Measurements from ENCODE around the gene PARP8. TPM values are rescaled to one million over a fixed set of nuclear protein-coding genes. Genes with fewer than 3 reads are reported as not detected.

Gene PARP8
- total RNA-seq, 1 donor from 2014 or later = 48.4 TPM

DNA sequence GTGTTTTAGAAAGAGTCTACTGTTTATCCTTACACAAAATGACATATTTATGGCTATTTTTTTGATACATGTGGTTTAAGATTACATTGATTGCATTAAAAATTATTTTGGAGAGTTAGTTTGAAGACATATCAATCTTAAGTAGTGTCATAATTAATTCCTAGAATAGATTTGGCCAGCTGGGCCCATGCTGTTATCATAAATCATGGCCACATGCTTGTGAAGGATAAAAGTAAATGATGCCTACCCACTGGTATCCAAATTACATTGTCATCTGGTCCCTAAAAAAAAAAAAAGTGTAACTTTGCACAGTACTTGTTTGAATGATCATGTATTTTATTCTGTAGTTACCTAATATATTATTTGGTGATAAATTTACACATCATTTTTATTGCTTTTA, 96.9 kb downstream of the PARP8 start:
- Histone ChIP-seq H3K9me3 (no peaks in the 10 kb centered on the region), H3K4me1 (no peaks in the 10 kb centered on the region), H3K27me3 (no peaks in the 10 kb centered on the region), H3K27ac (no peak overlapping the region), H3K36me3 (no peaks in the 10 kb centered on the region), H3K4me3 (no peak overlapping the region)
- intact Hi-C loops (cut with DNase I) = no loop called here
- TF ChIP-seq POLR2AphosphoS5 (IDR thresholded peaks at IDR 0.05; ENCODE audit: insufficient read depth in 1 of 2, low read depth in 1 of 2) = no peak
- no peak for TF ChIP-seq POLR2A (IDR thresholded peaks at IDR 0.05)
- no peak for TF ChIP-seq CTCF (IDR thresholded peaks at IDR 0.05)
- no peak for DNase-seq (ENCODE audit: extremely low spot score in 2 of 2)

GRCh38 chr5:50763846-50764245, 97.4 kb downstream of the PARP8 start:
- no peak overlapping the region for H3K27ac ChIP-seq
- H3K4me3 ChIP-seq = no peak overlapping the region
- DNase-seq (ENCODE audit: extremely low spot score in 2 of 2) = no peak
- no peaks in the 10 kb centered on the region for H3K36me3 ChIP-seq
- no peaks in the 10 kb centered on the region for H3K4me1 ChIP-seq
- no peaks in the 10 kb centered on the region for H3K27me3 ChIP-seq
- intact Hi-C loops (cut with DNase I) = no loop called here
- no peak for TF ChIP-seq CTCF (IDR thresholded peaks at IDR 0.05)
- no peak for TF ChIP-seq POLR2AphosphoS5 (IDR thresholded peaks at IDR 0.05; ENCODE audit: insufficient read depth in 1 of 2, low read depth in 1 of 2)
- no peak for TF ChIP-seq POLR2A (IDR thresholded peaks at IDR 0.05)
- no peaks in the 10 kb centered on the region for H3K9me3 ChIP-seq

DNA sequence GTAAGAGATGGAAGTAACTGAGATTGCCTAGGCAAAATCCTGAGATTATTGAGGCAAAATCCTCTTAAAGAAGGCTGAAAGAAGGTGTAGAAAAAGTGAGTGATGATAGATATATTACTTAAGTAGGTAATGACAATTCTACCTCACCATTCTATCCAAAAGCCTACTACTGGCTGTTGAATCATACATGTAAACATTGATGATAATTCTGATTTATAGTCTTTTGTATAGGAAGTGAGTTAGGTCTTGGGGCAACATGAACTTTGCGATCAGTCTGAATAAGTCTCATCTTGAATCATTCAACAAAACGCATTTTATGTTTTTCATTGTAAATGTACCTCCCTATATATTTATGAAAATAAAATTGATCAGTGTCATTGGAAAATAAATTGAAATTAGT, 99.6 kb downstream of the PARP8 start:
- Histone ChIP-seq H3K27me3 (no peaks in the 10 kb centered on the region), H3K36me3 (no peaks in the 10 kb centered on the region), H3K4me3 (no peak overlapping the region), H3K9me3 (no peaks in the 10 kb centered on the region), H3K27ac (no peak overlapping the region), H3K4me1 (no peaks in the 10 kb centered on the region)
- DNase-seq (ENCODE audit: extremely low spot score in 2 of 2) = no peak
- TF ChIP-seq POLR2AphosphoS5 (IDR thresholded peaks at IDR 0.05; ENCODE audit: insufficient read depth in 1 of 2, low read depth in 1 of 2) (no peak), POLR2A (IDR thresholded peaks at IDR 0.05) (no peak), CTCF (IDR thresholded peaks at IDR 0.05) (no peak)
- intact Hi-C loops (cut with DNase I) = no loop called here

DNA sequence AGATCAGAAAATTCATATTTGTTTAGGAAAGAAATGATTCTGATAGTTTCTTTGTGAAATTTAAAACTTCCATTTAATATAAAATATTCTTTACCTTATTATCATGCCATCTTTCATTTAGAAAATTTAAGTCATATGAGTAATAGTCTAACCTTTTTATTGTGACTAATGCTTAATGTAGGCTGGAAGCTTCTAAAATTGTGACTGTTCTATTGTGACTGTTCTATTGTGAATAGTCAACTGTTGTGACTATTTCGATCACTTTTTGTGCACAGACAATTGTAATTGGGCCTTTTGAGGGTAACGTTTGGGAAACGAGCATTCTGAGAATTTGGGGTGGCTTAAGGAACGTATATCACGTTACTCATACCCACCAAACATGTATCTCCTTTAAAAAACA, 100.0 kb downstream of the PARP8 start:
- H3K27ac ChIP-seq = no peak overlapping the region
- H3K27me3 ChIP-seq = no peaks in the 10 kb centered on the region
- TF ChIP-seq POLR2A (IDR thresholded peaks at IDR 0.05) (no peak), CTCF (IDR thresholded peaks at IDR 0.05) (no peak), POLR2AphosphoS5 (IDR thresholded peaks at IDR 0.05; ENCODE audit: insufficient read depth in 1 of 2, low read depth in 1 of 2) (no peak)
- no peak overlapping the region for H3K4me3 ChIP-seq
- no peak for DNase-seq (ENCODE audit: extremely low spot score in 2 of 2)
- H3K4me1 ChIP-seq = no peaks in the 10 kb centered on the region
- H3K36me3 ChIP-seq = no peaks in the 10 kb centered on the region
- intact Hi-C loops (cut with DNase I) = no loop called here
- no peaks in the 10 kb centered on the region for H3K9me3 ChIP-seq

GRCh38 chr5:50766967-50767366, 100.5 kb downstream of the PARP8 start:
- H3K4me3 ChIP-seq = no peak overlapping the region
- H3K36me3 ChIP-seq = no peaks in the 10 kb centered on the region
- no peak for DNase-seq (ENCODE audit: extremely low spot score in 2 of 2)
- H3K27ac ChIP-seq = no peak overlapping the region
- H3K4me1 ChIP-seq = no peaks in the 10 kb centered on the region
- H3K9me3 ChIP-seq = no peaks in the 10 kb centered on the region
- no peaks in the 10 kb centered on the region for H3K27me3 ChIP-seq
- no peak for TF ChIP-seq CTCF (IDR thresholded peaks at IDR 0.05)
- no peak for TF ChIP-seq POLR2AphosphoS5 (IDR thresholded peaks at IDR 0.05; ENCODE audit: insufficient read depth in 1 of 2, low read depth in 1 of 2)
- TF ChIP-seq POLR2A (IDR thresholded peaks at IDR 0.05) = no peak
- intact Hi-C loops (cut with DNase I) = no loop called here
